Gastroesophageal sphincter (tissue), 4 donors: Measurements from ENCODE around the gene SNX25. TPM values are rescaled to one million over a fixed set of nuclear protein-coding genes. Genes with fewer than 3 reads are reported as not detected.
"Not testable (repeated sequence)": the region's sequence is repeated elsewhere in the genome, so short reads cannot be mapped to it uniquely, and the experiment has no call there.

ENCODE experiments used
- ATAC-seq: fragments of 150-250 bp; one replicate; pipeline ENCODE4 v1.9.1; 2016; ENCODE audit warnings: mild to moderate bottlenecking, moderate library complexity
- H3K27ac ChIP-seq, 4 donors: fragments of 200-600 bp; sonication (generic) in 3 of 4; 1 replicate in 3 of 4; 2 replicates in 1 of 4; pipeline ENCODE4 v1.5.1; 2016 to 2019
- H3K27me3 ChIP-seq: fragments of 200-600 bp; sonication (generic); one replicate; pipeline ENCODE4 v1.5.1; 2019
- H3K36me3 ChIP-seq, 2 donors: fragments of 200-600 bp; sonication (generic); one replicate each; pipeline ENCODE4 v1.5.1; 2019; ENCODE audit warnings: control low read depth in 1 of 2
- H3K4me1 ChIP-seq, 3 donors: fragments of 200-600 bp; sonication (generic); 1 replicate in 2 of 3; 2 replicates in 1 of 3; pipeline ENCODE4 v1.5.1; 2016 to 2019; ENCODE audit warnings: control low read depth in 2 of 3
- H3K4me3 ChIP-seq, 2 donors: fragments of 200-600 bp; sonication (generic); one replicate each; pipeline ENCODE4 v1.5.1; 2019; ENCODE audit warnings: mild to moderate bottlenecking in 1 of 2, moderate library complexity in 1 of 2
- H3K9me3 ChIP-seq, 3 donors: fragments of 200-600 bp; sonication (generic); one replicate each; pipeline ENCODE4 v1.5.1; 2017 to 2019; ENCODE audit warnings: control low read depth in 2 of 3
- CTCF ChIP-seq, 4 experiments: fragments of 200-600 bp in 2 of 4; fragments of 450-650 bp in 2 of 4; sonication (generic) in 1 of 4; IDR thresholded peaks; one replicate each; pipeline ENCODE4 v1.5.1; 2017 to 2019; ENCODE audit warnings: antibody characterized with exemption in 4 of 4, mild to moderate bottlenecking in 2 of 4, moderate library complexity in 2 of 4
- EP300 ChIP-seq: sonication (generic); formaldehyde crosslinking; IDR thresholded peaks from one replicate; pipeline ENCODE4 v1.6.1; 2017; ENCODE audit warnings: antibody characterized with exemption, mild to moderate bottlenecking
- POLR2A ChIP-seq, 2 donors: fragments of 450-650 bp; IDR thresholded peaks; one replicate each; pipeline ENCODE4 v1.6.1; 2017; ENCODE audit warnings: antibody characterized with exemption in 2 of 2, mild to moderate bottlenecking in 2 of 2, moderate library complexity in 1 of 2
- POLR2AphosphoS5 ChIP-seq: sonication (generic); formaldehyde crosslinking; IDR thresholded peaks from one replicate; pipeline ENCODE4 v1.6.1; 2017; ENCODE audit warnings: antibody characterized with exemption
- WGBS, 2 donors: methylation state at CpG; one replicate each; pipeline ENCODE4 v1.1.5; 2018; ENCODE audit warnings: low coverage in 1 of 2; 5-methylcytosine and 5-hydroxymethylcytosine counted together
- total RNA-seq, 4 donors: library from RNA; depleted of rRNA; stranded (reverse); fragments of >200 nt; gene quantifications; one replicate each; pipeline ENCODE4 v1.1.0, GENCODE V29; 2016

The SNX25 gene
- total RNA-seq, 4 donors from 2014 or later, result 17.9 to 30.5 (median 24.9) TPM

- no peak overlapping the region for H3K27ac ChIP-seq
- no peak for TF ChIP-seq POLR2AphosphoS5
- no peak for TF ChIP-seq EP300
- no peak for TF ChIP-seq CTCF (IDR thresholded peaks at IDR 0.05)
- no peak for TF ChIP-seq POLR2A (IDR thresholded peaks at IDR 0.05)
- H3K27me3 ChIP-seq, result no peaks in the 10 kb centered on the region
- no peaks in the 10 kb centered on the region for H3K9me3 ChIP-seq
- no peak overlapping the region for H3K4me3 ChIP-seq
- H3K4me1 ChIP-seq, result no peaks in the 10 kb centered on the region
- 93 to 94% methylated on average over 8 of the region's 8 CpGs for WGBS, 2 donors
- ATAC-seq, result no peak
- H3K36me3 ChIP-seq, result peaks cover 0 to 41% of the 10 kb centered on the region in 2 donors
Observed at GRCh38 chr4:185359767-185360446, 150.5 kb downstream of the SNX25 start.

GRCh38 chr4:185361872-185362271 is 152.5 kb downstream of the SNX25 start:
- TF ChIP-seq POLR2A (IDR thresholded peaks at IDR 0.05) (no peak), POLR2AphosphoS5 (no peak), CTCF (IDR thresholded peaks at IDR 0.05) (no peak), EP300 (no peak)
- no peak overlapping the region for H3K4me3 ChIP-seq
- H3K36me3 ChIP-seq, result peaks cover 0 to 38% of the 10 kb centered on the region in 2 donors
- no peaks in the 10 kb centered on the region for H3K27me3 ChIP-seq
- WGBS, 2 donors, result 81 to 90% methylated on average over 3 of the region's 3 CpGs
- H3K4me1 ChIP-seq, result no peaks in the 10 kb centered on the region
- H3K27ac ChIP-seq, result no peak overlapping the region
- no peak for ATAC-seq
- H3K9me3 ChIP-seq, result no peaks in the 10 kb centered on the region

GRCh38 chr4:185362570-185362969 is 153.2 kb downstream of the SNX25 start:
- H3K4me3 ChIP-seq, ATAC-seq, H3K4me1 ChIP-seq, H3K27ac ChIP-seq, H3K9me3 ChIP-seq, H3K27me3 ChIP-seq: not testable (repeated sequence)
- H3K36me3 ChIP-seq, result peaks cover 0 to 31% of the 10 kb centered on the region in 2 donors
- WGBS, 2 donors, result 79 to 81% methylated on average over 4 to 5 of the region's 6 CpGs

GRCh38 chr4:185363251-185363650 is 153.9 kb downstream of the SNX25 start:
- Histone ChIP-seq H3K36me3 (peaks cover 0 to 31% of the 10 kb centered on the region in 2 donors), H3K4me3 (no peak overlapping the region), H3K27me3 (no peaks in the 10 kb centered on the region), H3K27ac (no peak overlapping the region), H3K4me1 (no peaks in the 10 kb centered on the region), H3K9me3 (no peaks in the 10 kb centered on the region)
- ATAC-seq, result no peak
- no peak for TF ChIP-seq POLR2A (IDR thresholded peaks at IDR 0.05)
- TF ChIP-seq POLR2AphosphoS5, result no peak
- TF ChIP-seq CTCF (IDR thresholded peaks at IDR 0.05), result no peak
- TF ChIP-seq EP300, result no peak
- WGBS, 2 donors, result 57 to 72% methylated on average over 3 of the region's 3 CpGs

- no peak for ATAC-seq
Observed at GRCh38 chr4:185364886-185365285, 155.5 kb downstream of the SNX25 start.

GRCh38 chr4:185369731-185370130 is 160.3 kb downstream of the SNX25 start:
- Histone ChIP-seq H3K27me3 (no peaks in the 10 kb centered on the region), H3K27ac (no peak overlapping the region), H3K9me3 (no peaks in the 10 kb centered on the region), H3K36me3 (peaks cover 0 to 41% of the 10 kb centered on the region in 2 donors), H3K4me1 (no peaks in the 10 kb centered on the region), H3K4me3 (no peak overlapping the region)
- 70 to 73% methylated on average over 3 of the region's 3 CpGs for WGBS, 2 donors
- ATAC-seq, result no peak
- no peak for TF ChIP-seq CTCF (IDR thresholded peaks at IDR 0.05)
- no peak for TF ChIP-seq EP300
- TF ChIP-seq POLR2A (IDR thresholded peaks at IDR 0.05), result no peak
- no peak for TF ChIP-seq POLR2AphosphoS5

More at GRCh38 chr4:185364886-185365285, 155.5 kb downstream of the SNX25 start:
- H3K27ac ChIP-seq, result no peak overlapping the region
- no peak for TF ChIP-seq POLR2A (IDR thresholded peaks at IDR 0.05)
- H3K4me3 ChIP-seq, result no peak overlapping the region
- no peaks in the 10 kb centered on the region for H3K27me3 ChIP-seq
- 93 to 100% methylated on average over 2 to 5 of the region's 5 CpGs for WGBS, 2 donors
- no peaks in the 10 kb centered on the region for H3K4me1 ChIP-seq
- no peaks in the 10 kb centered on the region for H3K9me3 ChIP-seq
- H3K36me3 ChIP-seq, result peaks cover 0 to 35% of the 10 kb centered on the region in 2 donors
